ENCODE data around the gene OR6K3.

OR6K3 gene

GRCh38 chr1:158720620-158721019 is at the start of gene OR6K3:
TSS of gene OR6K3 (minus strand) at chr1:158720720. CDS start at chr1:158718115, 2,605 bp downstream.
- Mint-ChIP-seq H3K4me1 (no peaks in the 10 kb centered on the region), H3K9me3 (no peaks in the 10 kb centered on the region), H3K4me3 (no peak within 1 kb of the TSS), H3K27ac (no peak within 1 kb of the TSS), H3K27me3 (peaks cover 15% of the 10 kb centered on the region)
- no peak for DNase-seq
- no peak for ATAC-seq

- Mint-ChIP-seq H3K27me3 (peaks cover 27% of the 10 kb centered on the region), H3K4me1 (no peaks in the 10 kb centered on the region), H3K9me3 (peaks cover 0 to 4% of the 10 kb centered on the region in 2 donors), H3K4me3 (no peak within 1 kb of the TSS), H3K27ac (no peak within 1 kb of the TSS)
- ATAC-seq (no peak), DNase-seq (no peak)
Measured at GRCh38 chr1:158754420-158754819, 33.9 kb upstream of the OR6K3 start, which contains the start of gene OR6K6. TSS of gene OR6K6 (plus strand) at chr1:158754720. CDS start at chr1:158754888, 168 bp downstream.

- no peaks in the 10 kb centered on the region for H3K4me1 Mint-ChIP-seq
Measured at GRCh38 chr1:158752155-158752712, 31.7 kb upstream of the OR6K3 start.

GRCh38 chr1:158735848-158736247 is 15.3 kb upstream of the OR6K3 start:
- H3K27me3 Mint-ChIP-seq = peaks cover 23% of the 10 kb centered on the region
- H3K9me3 Mint-ChIP-seq = no peaks in the 10 kb centered on the region
- no peak overlapping the region for H3K27ac Mint-ChIP-seq
- no peaks in the 10 kb centered on the region for H3K4me1 Mint-ChIP-seq
- DNase-seq = no peak
- H3K4me3 Mint-ChIP-seq = no peak overlapping the region
- no peak for ATAC-seq

More at GRCh38 chr1:158752155-158752712, 31.7 kb upstream of the OR6K3 start:
- Mint-ChIP-seq H3K27ac (no peak overlapping the region), H3K9me3 (peaks cover 0 to 4% of the 10 kb centered on the region in 2 donors), H3K4me3 (no peak overlapping the region), H3K27me3 (peaks cover 27% of the 10 kb centered on the region)
- DNase-seq (no peak), ATAC-seq (no peak)

GRCh38 chr1:158732524-158732923 is 12.0 kb upstream of the OR6K3 start:
- Mint-ChIP-seq H3K27me3 (peaks cover 18% of the 10 kb centered on the region), H3K4me1 (no peaks in the 10 kb centered on the region), H3K9me3 (no peaks in the 10 kb centered on the region), H3K27ac (no peak overlapping the region), H3K4me3 (no peak overlapping the region)
- ATAC-seq = no peak
- DNase-seq = no peak

- Mint-ChIP-seq H3K27me3 (peaks cover 14% of the 10 kb centered on the region), H3K4me1 (no peaks in the 10 kb centered on the region), H3K9me3 (no peaks in the 10 kb centered on the region), H3K4me3 (no peak overlapping the region), H3K27ac (no peak overlapping the region)
- ATAC-seq (no peak), DNase-seq (no peak)
Measured at GRCh38 chr1:158731707-158732106, 11.2 kb upstream of the OR6K3 start.

- Mint-ChIP-seq H3K27me3 (peaks cover 14% of the 10 kb centered on the region), H3K9me3 (no peaks in the 10 kb centered on the region), H3K4me1 (no peaks in the 10 kb centered on the region), H3K27ac (no peak overlapping the region), H3K4me3 (no peak overlapping the region)
- no peak for ATAC-seq
- no peak for DNase-seq
Measured at GRCh38 chr1:158730453-158730852, 9.9 kb upstream of the OR6K3 start.

GRCh38 chr1:158728510-158729225 is 8.1 kb upstream of the OR6K3 start:
- no peak overlapping the region for H3K4me3 Mint-ChIP-seq
- ATAC-seq (no peak), DNase-seq (no peak)

GRCh38 chr1:158724442-158724841 is 3.9 kb upstream of the OR6K3 start:
- Mint-ChIP-seq H3K27me3 (peaks cover 23% of the 10 kb centered on the region), H3K27ac (no peak overlapping the region), H3K4me3 (no peak overlapping the region), H3K9me3 (no peaks in the 10 kb centered on the region), H3K4me1 (no peaks in the 10 kb centered on the region)
- DNase-seq = no peak
- ATAC-seq = no peak

More at GRCh38 chr1:158728510-158729225, 8.1 kb upstream of the OR6K3 start:
- Mint-ChIP-seq H3K27ac (no peak overlapping the region), H3K27me3 (peaks cover 16% of the 10 kb centered on the region), H3K4me1 (no peaks in the 10 kb centered on the region), H3K9me3 (no peaks in the 10 kb centered on the region)

GRCh38 chr1:158719664-158720063 is 856 bp downstream of the OR6K3 start:
- H3K27me3 Mint-ChIP-seq = peaks cover 18% of the 10 kb centered on the region
- DNase-seq (no peak), ATAC-seq (no peak)
- H3K9me3 Mint-ChIP-seq = no peaks in the 10 kb centered on the region
- H3K27ac Mint-ChIP-seq = no peak overlapping the region
- no peaks in the 10 kb centered on the region for H3K4me1 Mint-ChIP-seq
- H3K4me3 Mint-ChIP-seq = no peak overlapping the region

GRCh38 chr1:158717344-158717743 is 3.2 kb downstream of the OR6K3 start:
- Mint-ChIP-seq H3K27ac (no peak overlapping the region), H3K4me1 (no peaks in the 10 kb centered on the region), H3K4me3 (no peak overlapping the region), H3K9me3 (no peaks in the 10 kb centered on the region), H3K27me3 (peaks cover 14% of the 10 kb centered on the region)
- no peak for ATAC-seq
- DNase-seq = no peak

GRCh38 chr1:158716335-158716734 is 4.2 kb downstream of the OR6K3 start:
- H3K27me3 Mint-ChIP-seq = peaks cover 25% of the 10 kb centered on the region
- H3K4me3 Mint-ChIP-seq = no peak overlapping the region
- no peak for DNase-seq
- ATAC-seq = peak; percentile 76
- no peaks in the 10 kb centered on the region for H3K9me3 Mint-ChIP-seq
- no peak overlapping the region for H3K27ac Mint-ChIP-seq
- no peaks in the 10 kb centered on the region for H3K4me1 Mint-ChIP-seq

GRCh38 chr1:158714754-158715153 is 5.8 kb downstream of the OR6K3 start:
- DNase-seq (no peak), ATAC-seq (no peak)
- H3K4me3 Mint-ChIP-seq = no peak overlapping the region
- no peaks in the 10 kb centered on the region for H3K9me3 Mint-ChIP-seq
- H3K4me1 Mint-ChIP-seq = no peaks in the 10 kb centered on the region
- no peak overlapping the region for H3K27ac Mint-ChIP-seq
- peaks cover 21% of the 10 kb centered on the region for H3K27me3 Mint-ChIP-seq

- H3K27me3 Mint-ChIP-seq = peaks cover 21% of the 10 kb centered on the region
- no peak overlapping the region for H3K27ac Mint-ChIP-seq
- no peaks in the 10 kb centered on the region for H3K9me3 Mint-ChIP-seq
- H3K4me1 Mint-ChIP-seq = no peaks in the 10 kb centered on the region
- no peak for ATAC-seq
- no peak overlapping the region for H3K4me3 Mint-ChIP-seq
- DNase-seq = no peak
Measured at GRCh38 chr1:158711098-158711497, 9.4 kb downstream of the OR6K3 start.

GRCh38 chr1:158706096-158706495 is 14.4 kb downstream of the OR6K3 start:
- no peak for DNase-seq
- ATAC-seq = no peak
- no peaks in the 10 kb centered on the region for H3K9me3 Mint-ChIP-seq
- no peak overlapping the region for H3K4me3 Mint-ChIP-seq
- H3K4me1 Mint-ChIP-seq = no peaks in the 10 kb centered on the region
- H3K27ac Mint-ChIP-seq = no peak overlapping the region
- peaks cover 1% of the 10 kb centered on the region for H3K27me3 Mint-ChIP-seq

- Mint-ChIP-seq H3K4me1 (no peaks in the 10 kb centered on the region), H3K27ac (peak within 1 kb of the TSS in 1 of 2 donors; percentile 3), H3K27me3 (no peaks in the 10 kb centered on the region), H3K9me3 (no peaks in the 10 kb centered on the region), H3K4me3 (no peak within 1 kb of the TSS)
- ATAC-seq = no peak
- no peak for DNase-seq
Measured at GRCh38 chr1:158700552-158700951, 20.0 kb downstream of the OR6K3 start, which contains the start of gene OR6K2. TSS of gene OR6K2 (minus strand) at chr1:158700652. CDS start at chr1:158700652, 0 bp downstream.

Data from stimulated activated naive CD8-positive, alpha-beta T cell treated with anti-CD3 and anti-CD28 coated beads, Interleukin-15, amount 100 ng/mL, for 72 hours (primary cell).